Activated gamma-delta T cell treated with anti-CD3 and anti-CD28 coated beads, Interleukin-2, amount 50 U/mL, for 16 hours (primary cell): ENCODE results near the gene PROC.

ENCODE experiments used
- DNase-seq: peaks from one replicate; pipeline ENCODE4 v3.0.0-alpha.2; 2020; ENCODE audit warnings: low read depth

The PROC gene

GRCh38 chr2:127456960-127457359 is 38.7 kb downstream of the PROC start:
- no peak for DNase-seq

DNA sequence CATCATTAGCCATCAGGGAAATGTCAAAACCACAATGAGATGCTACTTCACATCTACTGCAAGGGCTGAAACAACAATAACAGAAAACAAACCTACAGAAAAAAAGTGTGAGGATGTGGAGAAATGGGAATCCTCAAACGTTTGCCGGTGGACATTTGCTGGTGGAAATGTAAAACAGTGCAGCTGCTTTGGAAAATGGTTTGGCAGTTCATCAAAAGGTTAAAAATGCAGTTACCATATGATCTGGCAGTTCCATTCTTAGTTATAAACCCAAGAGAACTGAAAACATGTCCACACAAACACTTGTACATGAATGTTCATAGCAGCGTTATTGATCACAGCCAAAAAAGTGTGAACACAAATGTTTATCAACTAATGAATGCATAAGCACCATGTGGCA is 44.2 kb downstream of the PROC start:
- DNase-seq = no peak

DNA sequence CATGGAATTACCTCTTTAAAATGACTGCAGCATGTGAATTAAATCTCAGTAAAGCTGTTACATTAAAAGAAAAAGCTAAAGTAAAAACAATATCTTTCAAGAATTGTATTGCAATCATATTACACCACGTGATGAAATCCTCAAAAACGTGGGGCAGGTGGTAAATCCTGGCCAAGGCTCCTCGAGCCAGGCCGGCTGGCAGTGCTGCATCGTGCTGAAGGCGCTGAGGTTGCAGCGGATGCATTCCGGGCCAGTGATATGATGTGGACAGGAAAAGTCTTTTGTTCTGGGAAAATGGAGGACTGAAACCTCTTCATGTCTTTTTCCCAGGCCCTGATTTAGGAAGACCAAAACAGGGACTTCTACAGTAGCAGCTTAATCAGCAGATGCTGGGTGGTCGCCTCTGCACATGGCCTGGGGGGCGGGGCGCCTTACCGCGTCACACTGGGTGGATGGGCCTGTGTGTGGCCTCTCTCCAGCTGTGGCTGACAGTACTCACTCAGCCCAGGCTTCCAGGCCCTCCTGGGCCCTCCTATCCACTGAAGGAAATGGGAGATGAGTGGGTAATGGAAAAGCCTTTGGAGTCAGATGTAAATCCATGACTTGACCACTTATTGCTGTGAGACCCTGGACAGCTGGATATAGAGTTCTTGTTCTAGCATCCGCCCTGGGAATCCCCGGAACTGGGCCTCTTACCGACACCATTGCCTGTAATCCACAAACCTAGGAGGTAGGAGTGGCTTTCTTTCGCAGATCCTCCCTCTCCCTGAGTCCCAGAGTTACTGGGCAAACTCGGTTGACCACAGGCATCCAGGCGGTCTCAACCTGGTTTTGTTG is 45.1 kb downstream of the PROC start:
- no peak for DNase-seq

GRCh38 chr2:127464470-127465257 is 46.4 kb downstream of the PROC start:
- DNase-seq = no peak

DNA sequence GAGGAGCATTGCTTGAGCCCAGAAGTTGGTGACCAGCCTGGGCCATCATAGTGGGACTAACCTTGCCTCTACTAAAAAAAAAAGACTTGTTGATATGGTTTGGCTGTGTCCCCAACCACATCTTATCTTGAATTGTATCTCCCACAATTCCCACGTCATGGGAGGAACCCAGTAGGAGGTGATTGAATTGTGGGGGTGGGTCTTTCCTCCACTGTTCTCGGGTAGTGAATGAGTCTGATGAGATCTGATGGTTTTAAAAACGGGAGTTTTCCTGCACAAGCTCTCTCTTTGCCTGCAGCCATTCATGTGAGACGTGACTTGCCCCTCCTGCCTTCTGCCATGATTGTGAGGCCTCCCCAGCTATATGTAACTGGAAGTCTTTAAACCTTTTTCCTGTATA is 47.0 kb downstream of the PROC start:
- DNase-seq = no peak

DNA sequence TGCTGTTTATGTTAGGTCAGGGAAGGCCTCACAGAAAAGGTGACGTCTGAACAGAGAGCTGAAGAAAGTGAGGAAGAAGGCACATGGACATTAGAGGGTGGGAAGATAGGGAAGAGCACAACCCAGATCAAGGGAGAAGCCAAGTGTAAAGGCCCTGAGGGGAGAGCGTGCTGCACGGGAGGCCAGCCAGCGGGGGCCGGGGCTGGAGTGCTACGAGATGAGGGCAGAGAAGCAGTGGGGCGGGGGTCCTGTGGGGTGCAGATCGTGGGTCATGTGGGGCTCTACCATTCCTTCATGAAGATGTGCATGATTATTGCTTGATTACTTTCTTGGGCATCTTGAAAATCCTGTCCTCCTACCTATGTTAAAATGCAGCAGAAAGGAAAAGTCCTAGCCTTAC is 50.8 kb downstream of the PROC start:
- DNase-seq = no peak

GRCh38 chr2:127469974-127470373 is 51.7 kb downstream of the PROC start:
- DNase-seq = no peak

DNA sequence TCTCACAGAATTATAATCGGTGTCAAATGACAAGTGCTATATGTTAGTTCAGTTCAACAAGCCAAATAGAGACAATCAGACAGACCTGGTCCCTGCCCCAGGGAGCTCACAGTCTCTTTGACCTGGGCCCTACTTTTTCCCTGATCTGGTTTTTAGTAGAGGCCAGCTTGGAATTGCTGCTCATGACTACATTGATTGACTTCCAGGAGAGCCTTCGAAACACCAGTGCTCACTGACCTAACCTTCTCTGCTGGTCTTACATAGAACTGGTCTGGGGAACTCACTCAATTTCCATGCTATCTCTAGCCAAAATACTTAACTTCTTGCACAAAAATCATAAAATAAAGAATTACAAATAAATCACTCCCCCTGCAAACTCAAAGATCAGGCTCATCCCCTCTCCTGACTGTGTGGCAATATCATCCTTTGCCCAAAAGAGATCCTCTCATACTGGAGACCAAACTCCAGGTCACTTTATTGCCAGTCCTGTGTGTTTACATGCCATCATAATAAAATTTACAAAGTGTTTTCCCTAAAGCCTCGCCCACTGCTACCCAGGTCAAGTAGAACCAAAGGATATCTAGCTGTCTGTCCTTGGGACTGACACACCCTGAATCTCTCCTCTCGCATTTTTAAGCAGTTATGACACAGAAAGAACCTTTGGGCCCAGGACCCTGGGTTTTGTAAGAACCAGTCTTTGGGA is 53.2 kb downstream of the PROC start:
- no peak for DNase-seq

- DNase-seq = no peak
Observed at GRCh38 chr2:127472268-127472667, 54.0 kb downstream of the PROC start.

DNA sequence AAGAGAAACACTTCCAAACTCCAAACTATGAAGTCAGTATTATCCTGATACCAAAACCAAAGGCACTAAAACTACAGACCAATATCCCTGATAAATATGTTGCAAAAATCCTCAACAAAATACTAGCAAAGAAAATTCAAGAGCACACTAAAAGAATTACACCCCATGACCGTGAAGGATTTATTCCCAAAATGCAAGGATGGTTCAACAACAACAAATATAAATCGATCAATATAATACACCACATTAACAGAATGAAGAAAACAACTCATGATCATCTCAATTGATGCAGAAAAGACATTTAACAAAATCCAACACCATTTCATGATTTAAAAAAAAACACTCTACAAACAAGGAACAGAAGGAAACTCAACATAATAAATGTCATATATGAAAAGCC is 57.6 kb downstream of the PROC start:
- DNase-seq = no peak
